Lower lobe of right lung (tissue), 2 donors: ENCODE measurements around the gene ZNF33B. TPM values are rescaled to one million over a fixed set of nuclear protein-coding genes. Genes with fewer than 3 reads are reported as not detected.

Experiments
- ATAC-seq, 2 donors: fragments of 200-7000 bp; cut with Tn5 transposase; one replicate each; pipeline ENCODE4 v1.9.1; 2020 to 2022; ENCODE audit warnings: mild to moderate bottlenecking in 2 of 2, moderate library complexity in 2 of 2
- DNase-seq: peaks from one replicate; pipeline ENCODE4 v3.0.0-alpha.2; 2020
- H3K27ac ChIP-seq: fragments of 200-600 bp; one replicate; pipeline ENCODE4 v1.8.0; 2022
- H3K27me3 ChIP-seq: fragments of 200-600 bp; one replicate; pipeline ENCODE4 v1.8.0; 2022; ENCODE audit warnings: low read depth
- H3K36me3 ChIP-seq: fragments of 200-600 bp; one replicate; pipeline ENCODE4 v1.8.0; 2022; ENCODE audit warnings: mild to moderate bottlenecking
- H3K4me1 ChIP-seq: fragments of 200-600 bp; one replicate; pipeline ENCODE4 v1.8.0; 2022
- H3K4me3 ChIP-seq: fragments of 200-600 bp; one replicate; pipeline ENCODE4 v1.8.0; 2022; ENCODE audit warnings: mild to moderate bottlenecking
- H3K9me3 ChIP-seq: fragments of 200-600 bp; one replicate; pipeline ENCODE4 v1.8.0; 2022
- intact Hi-C: fragments of 100-400 bp; cut with DNase I; formaldehyde crosslinking; loops from one replicate; pipeline ENCODE4 v1.11.0; 2022
- total RNA-seq: library from RNA; stranded (reverse); fragmentation: NEBNext Ultra II Directional; extraction: Animal tissue kit (Norgen Biotek cat#: 25700); gene quantifications from one replicate; pipeline ENCODE4 v1.2.1, GENCODE V29; 2021
- TF ChIP-seq, protein P1 (sequence below): fragments of 200-600 bp; IDR thresholded peaks from one replicate; pipeline ENCODE4 v1.8.0; 2022; ENCODE audit warnings: antibody characterized with exemption, mild to moderate bottlenecking
- donor health status: DM: no; HTN: yes; CAD: no; lungs with severe emphysema.

Gene ZNF33B
- total RNA-seq, 1 donor from 2014 or later, result 33.5 TPM

DNA sequence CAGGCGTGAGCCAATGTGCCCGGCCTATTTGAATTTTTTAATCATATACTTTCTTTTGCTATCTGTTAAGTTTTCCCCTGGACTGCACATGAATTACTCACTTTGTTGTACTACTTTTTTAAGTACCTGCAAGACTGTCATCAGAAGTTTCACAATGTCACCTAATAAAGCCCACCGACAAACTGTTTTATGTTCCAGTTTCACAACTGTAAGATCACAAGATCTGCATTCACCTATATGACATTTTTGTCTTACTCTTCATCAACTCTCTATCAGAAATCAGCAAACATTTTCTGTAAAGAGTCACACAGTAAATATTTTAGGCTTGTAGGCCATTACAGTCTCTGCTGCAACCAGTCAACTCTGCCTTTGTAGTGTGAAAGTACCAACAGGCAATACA lies 88.5 kb downstream of the ZNF33B start:
- peaks cover 20% of the 10 kb centered on the region for H3K4me1 ChIP-seq
- intact Hi-C loops, result no loop called here
- no peak overlapping the region for H3K4me3 ChIP-seq
- H3K9me3 ChIP-seq, result peaks cover 19% of the 10 kb centered on the region
- DNase-seq (no peak), ATAC-seq (no peak)
- no peaks in the 10 kb centered on the region for H3K36me3 ChIP-seq
- H3K27me3 ChIP-seq, result no peaks in the 10 kb centered on the region
- H3K27ac ChIP-seq, result no peak overlapping the region
- TF ChIP-seq, protein P1, sequence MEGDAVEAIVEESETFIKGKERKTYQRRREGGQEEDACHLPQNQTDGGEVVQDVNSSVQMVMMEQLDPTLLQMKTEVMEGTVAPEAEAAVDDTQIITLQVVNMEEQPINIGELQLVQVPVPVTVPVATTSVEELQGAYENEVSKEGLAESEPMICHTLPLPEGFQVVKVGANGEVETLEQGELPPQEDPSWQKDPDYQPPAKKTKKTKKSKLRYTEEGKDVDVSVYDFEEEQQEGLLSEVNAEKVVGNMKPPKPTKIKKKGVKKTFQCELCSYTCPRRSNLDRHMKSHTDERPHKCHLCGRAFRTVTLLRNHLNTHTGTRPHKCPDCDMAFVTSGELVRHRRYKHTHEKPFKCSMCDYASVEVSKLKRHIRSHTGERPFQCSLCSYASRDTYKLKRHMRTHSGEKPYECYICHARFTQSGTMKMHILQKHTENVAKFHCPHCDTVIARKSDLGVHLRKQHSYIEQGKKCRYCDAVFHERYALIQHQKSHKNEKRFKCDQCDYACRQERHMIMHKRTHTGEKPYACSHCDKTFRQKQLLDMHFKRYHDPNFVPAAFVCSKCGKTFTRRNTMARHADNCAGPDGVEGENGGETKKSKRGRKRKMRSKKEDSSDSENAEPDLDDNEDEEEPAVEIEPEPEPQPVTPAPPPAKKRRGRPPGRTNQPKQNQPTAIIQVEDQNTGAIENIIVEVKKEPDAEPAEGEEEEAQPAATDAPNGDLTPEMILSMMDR, result no peak

DNA sequence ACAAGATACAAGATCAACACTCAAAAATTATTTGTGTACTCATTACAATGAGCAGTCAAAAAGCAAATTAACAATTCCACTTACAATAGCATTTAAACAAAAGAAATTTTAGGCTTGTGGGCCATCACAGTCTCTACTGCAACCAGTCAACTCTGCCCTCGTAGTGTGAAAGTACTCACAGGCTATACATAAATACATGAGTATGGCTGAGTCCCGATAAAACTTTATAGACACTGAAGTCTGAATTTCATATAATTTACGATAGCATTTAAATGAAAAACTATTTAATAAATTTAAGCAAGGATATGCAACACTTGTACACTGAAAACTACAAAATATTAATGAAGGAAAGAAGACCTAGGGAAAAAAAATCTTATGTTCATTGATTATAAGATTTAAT lies 90.1 kb downstream of the ZNF33B start:
- intact Hi-C loops, result no loop called here
- H3K36me3 ChIP-seq, result no peaks in the 10 kb centered on the region

DNA sequence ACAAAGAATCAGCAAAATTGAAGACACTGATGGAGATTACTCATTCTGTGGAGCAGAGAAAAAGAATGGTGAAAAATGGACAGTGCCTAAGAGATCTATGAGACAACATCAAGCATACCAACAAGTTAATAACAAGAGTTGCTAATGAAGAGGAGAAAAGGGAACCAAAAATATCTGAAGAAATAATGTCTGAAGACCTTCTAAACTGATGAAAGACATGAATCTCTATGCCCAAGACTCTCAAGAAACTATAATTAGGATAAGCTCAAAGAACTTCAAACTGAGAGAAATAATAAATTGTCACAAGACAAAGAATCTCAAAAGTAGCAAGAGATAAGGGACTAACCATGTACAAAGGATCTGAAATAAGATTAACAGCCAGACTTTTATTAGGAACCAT lies 93.4 kb downstream of the ZNF33B start:
- Histone ChIP-seq H3K27ac (no peak overlapping the region), H3K27me3 (no peaks in the 10 kb centered on the region), H3K36me3 (peaks cover 2% of the 10 kb centered on the region), H3K9me3 (peaks cover 61% of the 10 kb centered on the region), H3K4me3 (no peak overlapping the region), H3K4me1 (no peaks in the 10 kb centered on the region)
- intact Hi-C loops, result no loop called here
- no peak for ATAC-seq
- TF ChIP-seq, protein P1, result no peak
- DNase-seq, result no peak

More for the DNA sequence above, 90.1 kb downstream of the ZNF33B start:
- no peak for DNase-seq
- TF ChIP-seq, protein P1, result no peak
- ATAC-seq, result no peak
- H3K27me3 ChIP-seq, result no peaks in the 10 kb centered on the region
- H3K4me1 ChIP-seq, result peaks cover 17% of the 10 kb centered on the region
- no peak overlapping the region for H3K27ac ChIP-seq
- no peak overlapping the region for H3K4me3 ChIP-seq
- peaks cover 35% of the 10 kb centered on the region for H3K9me3 ChIP-seq

DNA sequence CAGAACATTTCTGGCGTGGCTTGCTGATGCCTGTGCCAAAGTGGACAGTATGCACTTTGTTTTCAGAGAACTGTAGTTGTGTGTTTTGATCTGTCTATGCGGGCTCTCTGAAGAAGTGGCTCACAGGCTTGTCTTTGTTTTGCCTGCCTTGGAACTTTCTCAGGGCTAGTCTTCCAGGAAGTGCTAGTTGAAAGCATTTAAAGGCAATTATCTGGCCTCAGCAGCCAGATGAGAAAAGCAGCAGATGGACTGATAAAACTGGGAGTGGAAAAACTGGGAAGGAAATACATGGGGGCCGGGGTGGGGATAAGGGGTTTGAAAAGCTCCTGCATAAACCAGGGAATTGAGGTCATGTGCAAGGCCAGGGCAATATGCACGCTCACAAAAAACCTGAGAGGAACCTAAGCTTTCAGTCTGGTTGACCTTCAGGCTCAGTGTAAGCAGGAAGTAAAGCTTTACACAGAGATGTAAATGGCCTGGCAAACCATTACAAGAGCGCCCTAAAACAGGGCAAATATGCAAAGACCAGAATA lies 94.5 kb downstream of the ZNF33B start:
- ATAC-seq, result no peak
- TF ChIP-seq, protein P1, result no peak
- no peak overlapping the region for H3K4me3 ChIP-seq
- H3K27ac ChIP-seq, result no peak overlapping the region
- H3K27me3 ChIP-seq, result no peaks in the 10 kb centered on the region
- H3K9me3 ChIP-seq, result peaks cover 66% of the 10 kb centered on the region
- H3K36me3 ChIP-seq, result peaks cover 9% of the 10 kb centered on the region
- intact Hi-C loops, result no loop called here
- H3K4me1 ChIP-seq, result no peaks in the 10 kb centered on the region
- no peak for DNase-seq

Other genes with a start within 250 kb of the ZNF33B start
- gene BMS1, start 144.2 kb upstream of the ZNF33B start, total RNA-seq, result 12.5 TPM